D721Med (cell line): ENCODE data around the gene NHSL1.

Source experiments
- DNase-seq: peaks from one replicate; pipeline ENCODE4 v3.0.0; 2011; ENCODE audit warnings: low spot score; ENCODE audit not compliant: insufficient read length
- FAIRE-seq: peaks from 2 replicates; lab custom pipeline; 2011; peaks lifted over from hg19 to GRCh38; lab: Jason Lieb, UNC
- CTCF ChIP-seq: IDR thresholded peaks from 2 replicates; pipeline ENCODE4 v1.5.1; 2012; ENCODE audit warnings: mild to moderate bottlenecking, control low read depth; ENCODE audit not compliant: insufficient read depth; ENCODE audit errors: missing control alignments

NHSL1 gene

GRCh38 chr6:138514860-138515540 lies 15.7 kb upstream of the NHSL1 start:
- TF ChIP-seq CTCF = no peak
- DNase-seq (no peak), FAIRE-seq (no peak)

- TF ChIP-seq CTCF = no peak
- DNase-seq = no peak
- FAIRE-seq = no peak
Measured at GRCh38 chr6:138512609-138513008, 13.3 kb upstream of the NHSL1 start.

- TF ChIP-seq CTCF = no peak
- no peak for DNase-seq
- FAIRE-seq = no peak
Measured at GRCh38 chr6:138510093-138510492, 10.8 kb upstream of the NHSL1 start.

- peak; percentile 96 for FAIRE-seq
Measured at GRCh38 chr6:138509371-138509770, 10.1 kb upstream of the NHSL1 start.

GRCh38 chr6:138508676-138508988 lies 9.3 kb upstream of the NHSL1 start:
- no peak for TF ChIP-seq CTCF
- FAIRE-seq = no peak
- no peak for DNase-seq

More at GRCh38 chr6:138509371-138509770, 10.1 kb upstream of the NHSL1 start:
- DNase-seq = peak; percentile 28
- TF ChIP-seq CTCF = peak; percentile 78

GRCh38 chr6:138507977-138508675 lies 8.8 kb upstream of the NHSL1 start:
- FAIRE-seq = peak; percentile 6
- TF ChIP-seq CTCF = no peak
- DNase-seq = no peak
